Parathyroid adenoma (tissue), 2 donors: ENCODE measurements around the gene RNF44.

Source experiments
- H2AFZ ChIP-seq: fragments of 300-600 bp; sonication (generic); one replicate; pipeline ENCODE4 v1.7.0; 2017; ENCODE audit warnings: antibody characterized with exemption, mild to moderate bottlenecking
- H3K27ac ChIP-seq: fragments of 300-600 bp; sonication (generic); one replicate; pipeline ENCODE4 v1.7.0; 2017
- H3K27me3 ChIP-seq: fragments of 300-600 bp; sonication (generic); one replicate; pipeline ENCODE4 v1.7.0; 2017; ENCODE audit warnings: low read length; ENCODE audit not compliant: control insufficient read depth, insufficient read depth
- H3K36me3 ChIP-seq: fragments of 300-600 bp; sonication (generic); one replicate; pipeline ENCODE4 v1.7.0; 2017; ENCODE audit warnings: low read length; ENCODE audit not compliant: control insufficient read depth, insufficient read depth
- H3K4me1 ChIP-seq: fragments of 300-600 bp; sonication (generic); one replicate; pipeline ENCODE4 v1.7.0; 2017; ENCODE audit warnings: control low read depth
- H3K4me2 ChIP-seq: fragments of 300-600 bp; sonication (generic); one replicate; pipeline ENCODE4 v1.7.0; 2017; ENCODE audit warnings: low read length
- H3K4me3 ChIP-seq: fragments of 300-600 bp; sonication (generic); one replicate; pipeline ENCODE4 v1.7.0; 2017; ENCODE audit warnings: low read depth, low read length
- H3K79me2 ChIP-seq: fragments of 300-600 bp; sonication (generic); one replicate; pipeline ENCODE4 v1.7.0; 2017; ENCODE audit warnings: control low read depth
- H3K9ac ChIP-seq: fragments of 300-600 bp; sonication (generic); one replicate; pipeline ENCODE4 v1.7.0; 2017; ENCODE audit warnings: mild to moderate bottlenecking
- H3K9me3 ChIP-seq: fragments of 300-600 bp; sonication (generic); one replicate; pipeline ENCODE4 v1.7.0; 2017; ENCODE audit warnings: low read length; ENCODE audit not compliant: control insufficient read depth
- TF ChIP-seq, protein P1 (sequence below): fragments of 300-600 bp; sonication (generic); IDR thresholded peaks from one replicate; pipeline ENCODE4 v1.7.0; 2017; ENCODE audit warnings: antibody characterized with exemption, mild to moderate bottlenecking
- donor health status: primary hyperparathyroidism.

The RNF44 gene

DNA sequence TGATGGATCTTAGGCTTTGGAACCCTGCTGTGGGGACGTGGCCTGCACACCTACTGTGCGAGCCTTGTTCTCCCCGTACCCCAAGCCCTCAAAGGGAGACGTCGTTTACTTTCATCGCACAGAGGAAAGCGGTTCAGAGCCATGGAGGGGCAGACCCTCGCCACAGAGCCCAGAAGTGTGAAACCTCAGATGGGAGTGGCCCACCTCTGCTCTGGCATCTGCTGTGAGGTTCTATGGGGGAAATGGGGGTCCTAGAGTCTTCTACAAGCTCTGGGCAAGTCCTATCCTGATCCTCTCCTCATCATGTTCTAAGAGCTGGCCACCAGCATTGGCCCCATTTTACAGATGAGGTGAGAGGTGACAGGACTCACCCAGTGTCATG, 3.7 kb upstream of the RNF44 start:
- Histone ChIP-seq H3K36me3 (no peaks in the 10 kb centered on the region), H3K4me3 (no peak overlapping the region), H3K9ac (no peak overlapping the region), H3K4me1 (peaks cover 19% of the 10 kb centered on the region), H2AFZ (no peak overlapping the region), H3K27me3 (no peaks in the 10 kb centered on the region), H3K27ac (no peak overlapping the region), H3K79me2 (peaks cover 3% of the 10 kb centered on the region), H3K4me2 (no peak overlapping the region), H3K9me3 (no peaks in the 10 kb centered on the region)
- TF ChIP-seq, protein P1, sequence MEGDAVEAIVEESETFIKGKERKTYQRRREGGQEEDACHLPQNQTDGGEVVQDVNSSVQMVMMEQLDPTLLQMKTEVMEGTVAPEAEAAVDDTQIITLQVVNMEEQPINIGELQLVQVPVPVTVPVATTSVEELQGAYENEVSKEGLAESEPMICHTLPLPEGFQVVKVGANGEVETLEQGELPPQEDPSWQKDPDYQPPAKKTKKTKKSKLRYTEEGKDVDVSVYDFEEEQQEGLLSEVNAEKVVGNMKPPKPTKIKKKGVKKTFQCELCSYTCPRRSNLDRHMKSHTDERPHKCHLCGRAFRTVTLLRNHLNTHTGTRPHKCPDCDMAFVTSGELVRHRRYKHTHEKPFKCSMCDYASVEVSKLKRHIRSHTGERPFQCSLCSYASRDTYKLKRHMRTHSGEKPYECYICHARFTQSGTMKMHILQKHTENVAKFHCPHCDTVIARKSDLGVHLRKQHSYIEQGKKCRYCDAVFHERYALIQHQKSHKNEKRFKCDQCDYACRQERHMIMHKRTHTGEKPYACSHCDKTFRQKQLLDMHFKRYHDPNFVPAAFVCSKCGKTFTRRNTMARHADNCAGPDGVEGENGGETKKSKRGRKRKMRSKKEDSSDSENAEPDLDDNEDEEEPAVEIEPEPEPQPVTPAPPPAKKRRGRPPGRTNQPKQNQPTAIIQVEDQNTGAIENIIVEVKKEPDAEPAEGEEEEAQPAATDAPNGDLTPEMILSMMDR = no peak

DNA sequence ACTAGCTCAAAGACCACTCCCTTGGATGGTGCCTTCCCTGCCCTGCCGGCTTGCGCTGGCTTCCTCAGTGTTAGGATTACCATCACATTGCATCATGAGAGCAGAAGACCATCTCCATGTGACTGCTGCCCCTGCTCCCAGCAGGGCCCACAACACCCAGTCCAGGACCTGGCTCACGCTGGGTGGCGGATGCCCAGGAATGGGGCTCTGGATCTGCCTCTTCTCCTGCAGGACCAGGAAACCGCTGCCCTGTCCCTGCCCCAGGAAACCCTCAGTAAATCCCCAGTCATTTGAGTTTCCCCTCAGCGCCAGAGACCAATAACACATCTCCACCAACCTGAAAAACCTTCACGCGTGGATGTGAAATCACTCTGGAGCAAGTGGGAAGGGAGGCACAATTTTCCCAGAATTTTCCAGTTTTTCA, 3.3 kb upstream of the RNF44 start:
- H3K27ac ChIP-seq = no peak overlapping the region
- TF ChIP-seq, protein P1 = no peak
- H3K4me3 ChIP-seq = no peak overlapping the region
- peaks cover 20% of the 10 kb centered on the region for H3K4me1 ChIP-seq
- H3K36me3 ChIP-seq = no peaks in the 10 kb centered on the region
- H3K4me2 ChIP-seq = no peak overlapping the region
- no peak overlapping the region for H3K9ac ChIP-seq
- H2AFZ ChIP-seq = no peak overlapping the region
- H3K9me3 ChIP-seq = no peaks in the 10 kb centered on the region
- H3K27me3 ChIP-seq = no peaks in the 10 kb centered on the region
- peaks cover 3% of the 10 kb centered on the region for H3K79me2 ChIP-seq

DNA sequence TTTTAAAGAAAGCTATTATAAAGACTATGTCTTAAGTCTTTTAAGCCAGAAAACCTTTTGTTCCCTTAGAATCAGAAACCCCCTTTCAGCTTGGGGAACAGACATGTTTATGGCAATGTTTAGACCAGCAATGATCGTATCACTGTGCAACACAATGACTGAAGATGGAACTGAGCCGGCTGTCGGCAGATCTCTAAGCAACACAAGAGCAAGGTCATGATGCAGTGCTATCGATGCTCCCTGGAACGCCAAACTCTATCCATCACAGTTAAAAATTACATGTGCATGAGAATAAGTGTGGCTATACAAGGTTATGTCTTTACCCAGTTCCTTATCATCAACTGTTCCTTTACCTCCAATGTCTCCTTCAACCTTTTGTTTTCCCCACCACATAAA, 1.8 kb upstream of the RNF44 start:
- no peak overlapping the region for H3K4me2 ChIP-seq
- no peak overlapping the region for H3K9ac ChIP-seq
- H3K27me3 ChIP-seq = no peaks in the 10 kb centered on the region
- TF ChIP-seq, protein P1 = no peak
- H3K4me3 ChIP-seq = no peak overlapping the region
- no peaks in the 10 kb centered on the region for H3K9me3 ChIP-seq
- no peaks in the 10 kb centered on the region for H3K36me3 ChIP-seq
- no peak overlapping the region for H2AFZ ChIP-seq
- peaks cover 32% of the 10 kb centered on the region for H3K4me1 ChIP-seq
- peaks cover 7% of the 10 kb centered on the region for H3K79me2 ChIP-seq
- peak overlapping the region; percentile 98 for H3K27ac ChIP-seq

DNA sequence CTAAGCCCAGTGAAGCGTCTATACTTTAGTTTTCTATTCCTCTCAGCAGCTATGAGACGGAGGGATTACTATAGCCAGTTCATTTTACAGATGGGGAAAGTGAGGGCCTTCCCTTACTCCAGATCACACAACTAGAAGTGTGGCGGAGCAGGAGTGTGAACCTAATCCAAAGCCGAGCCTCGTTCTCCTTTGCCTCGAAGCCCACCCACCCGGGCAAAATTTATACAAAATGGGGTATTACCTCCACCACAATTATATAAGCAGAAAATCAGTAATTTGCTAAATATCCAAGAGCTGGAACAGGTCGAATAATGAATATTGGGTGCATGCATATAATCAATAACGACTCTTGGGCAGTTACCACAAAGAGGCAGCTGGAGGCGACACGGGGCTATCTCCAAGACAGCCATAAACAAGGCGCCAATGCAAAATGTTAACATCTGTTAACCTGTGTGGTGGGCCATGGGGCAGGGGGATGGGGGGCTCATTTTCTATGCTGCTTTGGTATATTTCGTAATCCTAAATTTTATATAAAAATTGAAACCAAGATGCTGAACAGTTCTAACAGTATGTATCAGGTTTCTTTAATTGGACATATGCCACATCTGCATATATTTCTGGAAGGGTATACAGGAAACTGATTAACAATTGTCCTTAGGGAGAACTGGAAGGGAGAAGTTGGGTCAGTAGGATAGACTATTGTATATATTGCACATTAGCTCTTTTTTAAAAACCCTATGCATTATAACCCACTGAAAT, 1.2 kb upstream of the RNF44 start:
- peak overlapping the region; percentile 92 for H2AFZ ChIP-seq
- no peaks in the 10 kb centered on the region for H3K36me3 ChIP-seq
- peak overlapping the region; percentile 98 for H3K27ac ChIP-seq
- TF ChIP-seq, protein P1 = no peak
- H3K4me2 ChIP-seq = peak overlapping the region; percentile 68
- H3K9me3 ChIP-seq = no peaks in the 10 kb centered on the region
- peak overlapping the region; percentile 100 for H3K4me3 ChIP-seq
- H3K4me1 ChIP-seq = peaks cover 38% of the 10 kb centered on the region
- H3K27me3 ChIP-seq = no peaks in the 10 kb centered on the region
- H3K79me2 ChIP-seq = peaks cover 9% of the 10 kb centered on the region
- H3K9ac ChIP-seq = no peak overlapping the region
